NCI-H2107 treated with DMSO at 0.1 percent for 48 hours (cell line): Measurements from ENCODE around the gene HS2ST1.
A peak's percentile ranks its signal among the peaks of the same experiment; 100 is the strongest.

Source experiments
- DNase-seq: peaks from one replicate; lab custom pipeline; 2025; ENCODE audit not compliant: unreplicated experiment; lab: John Stamatoyannopoulos, UW

Gene HS2ST1

GRCh38 chr1:87132284-87132870 lies 217.9 kb downstream of the HS2ST1 start:
- DNase-seq, result no peak

- DNase-seq, result no peak
Observed at GRCh38 chr1:87134061-87134460, 219.6 kb downstream of the HS2ST1 start.

- no peak for DNase-seq
Observed at GRCh38 chr1:87134625-87135328, 220.3 kb downstream of the HS2ST1 start.

- no peak for DNase-seq
Observed at GRCh38 chr1:87135329-87135712, 220.9 kb downstream of the HS2ST1 start.

- DNase-seq, result no peak
Observed at GRCh38 chr1:87136607-87137341, 222.3 kb downstream of the HS2ST1 start.

GRCh38 chr1:87137342-87137739 lies 222.9 kb downstream of the HS2ST1 start:
- no peak for DNase-seq

- DNase-seq, result no peak
Observed at GRCh38 chr1:87140831-87141540, 226.6 kb downstream of the HS2ST1 start.

- DNase-seq, result peak; percentile 63
Observed at GRCh38 chr1:87141556-87141955, 227.1 kb downstream of the HS2ST1 start.

GRCh38 chr1:87143413-87144135 lies 229.1 kb downstream of the HS2ST1 start:
- no peak for DNase-seq

GRCh38 chr1:87144316-87144895 lies 230.0 kb downstream of the HS2ST1 start:
- DNase-seq, result no peak

- no peak for DNase-seq
Observed at GRCh38 chr1:87144981-87145380, 230.5 kb downstream of the HS2ST1 start.

GRCh38 chr1:87146538-87146937 lies 232.1 kb downstream of the HS2ST1 start:
- no peak for DNase-seq

- no peak for DNase-seq
Observed at GRCh38 chr1:87146986-87147385, 232.6 kb downstream of the HS2ST1 start.

GRCh38 chr1:87147851-87148250 lies 233.4 kb downstream of the HS2ST1 start:
- DNase-seq, result no peak

GRCh38 chr1:87148661-87149060 lies 234.2 kb downstream of the HS2ST1 start:
- no peak for DNase-seq

GRCh38 chr1:87149241-87150041 lies 235.0 kb downstream of the HS2ST1 start:
- DNase-seq, result no peak

- DNase-seq, result no peak
Observed at GRCh38 chr1:87150143-87150542, 235.7 kb downstream of the HS2ST1 start.

- DNase-seq, result no peak
Observed at GRCh38 chr1:87151500-87152421, 237.3 kb downstream of the HS2ST1 start.

GRCh38 chr1:87154384-87154783 lies 239.9 kb downstream of the HS2ST1 start:
- no peak for DNase-seq
